ENCODE results near the gene GPI.

GPI gene

DNA sequence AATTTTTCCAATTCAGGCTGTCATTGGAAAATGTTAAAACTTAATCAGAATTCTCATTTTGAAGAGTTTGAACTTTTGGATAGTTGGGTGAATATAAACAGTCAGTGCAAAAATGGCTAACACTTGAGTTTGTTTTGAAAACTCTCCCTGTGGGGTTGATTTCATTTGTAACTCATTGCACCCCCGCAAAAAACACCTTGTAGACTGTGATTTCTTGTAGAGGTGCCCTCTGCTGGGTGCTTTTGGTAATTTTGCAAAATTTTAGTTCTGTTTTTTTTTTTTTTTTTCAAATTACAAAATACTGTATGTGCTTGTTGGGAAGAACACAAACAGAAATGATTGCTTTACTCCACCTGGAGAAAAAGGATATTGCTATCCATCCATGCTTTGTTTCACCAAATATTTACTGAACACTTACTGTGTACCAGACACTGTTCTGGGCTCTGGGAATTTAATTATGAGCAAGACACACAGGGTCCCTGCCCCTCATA lies 28.2 kb upstream of the GPI start:
- no peak for TF ChIP-seq CTCF (IDR thresholded peaks at IDR 0.05; ENCODE audit: borderline replicate concordance, control extremely low read depth, extremely low read depth, insufficient read depth, missing control alignments)
- peak; percentile 62 for DNase-seq (ENCODE audit: low spot score)
- in situ Hi-C loops (cut with MboI; ENCODE audit: low sequenced_read_pairs, unreplicated experiment): no loop called here

GRCh38 chr19:34337739-34338138 lies 27.3 kb upstream of the GPI start:
- TF ChIP-seq CTCF (IDR thresholded peaks at IDR 0.05; ENCODE audit: borderline replicate concordance, control extremely low read depth, extremely low read depth, insufficient read depth, missing control alignments): no peak
- in situ Hi-C loops (cut with MboI; ENCODE audit: low sequenced_read_pairs, unreplicated experiment): no loop called here
- no peak for DNase-seq (ENCODE audit: low spot score)

DNA sequence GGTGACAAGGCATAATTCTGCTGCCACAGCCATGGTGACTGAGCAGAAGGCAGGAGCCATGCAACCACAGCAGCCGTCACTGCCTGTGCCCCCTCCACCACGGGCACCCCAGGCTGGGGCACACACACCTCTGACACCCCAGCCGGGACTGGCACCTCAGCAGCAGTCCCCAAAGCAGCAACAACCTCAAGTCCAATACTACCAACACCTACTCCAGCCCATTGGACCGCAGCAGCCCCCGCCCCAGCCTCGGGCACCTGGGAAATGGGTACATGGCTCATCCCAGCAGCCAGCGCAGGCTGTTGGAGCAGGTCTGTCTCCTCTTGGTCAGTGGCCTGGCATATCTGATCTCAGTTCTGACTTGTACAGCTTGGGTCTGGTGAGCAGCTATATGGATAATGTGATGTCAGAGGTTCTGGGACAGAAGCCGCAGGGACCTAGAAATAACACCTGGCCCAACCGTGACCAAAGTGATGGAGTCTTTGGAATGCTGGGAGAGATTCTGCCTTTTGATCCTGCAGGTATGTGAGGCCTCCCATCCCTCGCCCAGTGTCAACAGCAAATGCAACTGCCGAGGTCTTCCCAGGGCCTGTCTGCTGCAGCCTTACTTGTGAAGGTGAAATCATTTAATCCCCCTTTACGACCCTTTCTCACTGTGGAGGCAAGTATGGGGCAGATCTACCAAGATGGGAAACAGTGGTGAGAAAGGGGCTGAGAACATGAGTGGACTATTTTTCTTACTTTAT lies 22.9 kb upstream of the GPI start:
- no peak for TF ChIP-seq CTCF (IDR thresholded peaks at IDR 0.05; ENCODE audit: borderline replicate concordance, control extremely low read depth, extremely low read depth, insufficient read depth, missing control alignments)
- in situ Hi-C loops (cut with MboI; ENCODE audit: low sequenced_read_pairs, unreplicated experiment): no loop called here
- no peak for DNase-seq (ENCODE audit: low spot score)

GRCh38 chr19:34343751-34344150 lies 21.2 kb upstream of the GPI start:
- in situ Hi-C loops (cut with MboI; ENCODE audit: low sequenced_read_pairs, unreplicated experiment): no loop called here
- DNase-seq (ENCODE audit: low spot score): no peak
- no peak for TF ChIP-seq CTCF (IDR thresholded peaks at IDR 0.05; ENCODE audit: borderline replicate concordance, control extremely low read depth, extremely low read depth, insufficient read depth, missing control alignments)

DNA sequence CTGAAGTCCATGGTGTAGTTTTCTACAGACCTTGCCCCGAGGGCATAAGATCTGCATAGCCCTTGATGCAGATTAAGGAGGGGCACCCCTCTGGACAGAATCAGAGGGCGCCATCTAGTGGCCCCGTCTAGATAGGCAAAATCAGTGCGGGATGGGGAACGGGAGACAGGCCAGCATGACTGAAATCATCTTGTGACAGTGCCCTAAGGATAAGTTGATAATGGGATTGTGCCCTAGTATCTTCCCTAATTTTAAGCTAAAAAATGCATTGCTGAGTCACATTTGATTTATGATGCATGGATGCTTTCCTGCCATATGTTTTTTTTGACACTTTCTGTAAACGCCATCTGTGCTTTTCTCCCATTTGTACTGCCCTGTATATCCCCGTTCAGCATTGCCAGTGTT lies 19.0 kb upstream of the GPI start:
- in situ Hi-C loops (cut with MboI; ENCODE audit: low sequenced_read_pairs, unreplicated experiment): no loop called here
- peak; percentile 81 for DNase-seq (ENCODE audit: low spot score)
- TF ChIP-seq CTCF (IDR thresholded peaks at IDR 0.05; ENCODE audit: borderline replicate concordance, control extremely low read depth, extremely low read depth, insufficient read depth, missing control alignments): peak; percentile 61

DNA sequence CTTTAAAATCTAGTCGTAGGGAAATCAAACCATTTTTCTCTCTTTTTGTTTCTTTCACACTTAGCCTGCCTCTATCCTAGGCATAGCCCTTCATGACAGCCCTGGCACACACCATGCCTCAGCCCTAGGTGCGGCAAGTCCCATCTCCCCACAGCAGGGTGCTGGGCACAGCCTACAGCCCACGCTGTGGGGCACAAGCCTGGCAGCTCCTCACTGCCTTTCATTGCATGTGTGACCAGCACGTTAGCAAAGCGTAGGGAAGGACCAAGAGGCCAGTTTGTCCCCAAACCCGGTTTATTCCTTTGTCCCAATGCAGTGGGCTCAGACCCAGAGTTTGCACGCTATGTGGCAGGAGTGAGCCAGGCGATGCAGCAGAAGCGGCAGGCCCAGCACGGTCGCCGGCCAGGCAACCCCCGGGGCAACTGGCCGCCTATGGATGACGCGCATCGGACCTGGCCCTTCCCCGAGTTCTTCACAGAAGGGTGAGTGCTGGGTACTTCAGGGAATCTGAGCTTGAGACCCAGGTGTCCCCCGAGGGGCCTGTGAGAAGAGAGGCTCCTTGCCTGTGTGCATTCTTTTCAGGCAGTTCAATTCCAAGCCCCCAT lies 17.3 kb upstream of the GPI start:
- in situ Hi-C loops (cut with MboI; ENCODE audit: low sequenced_read_pairs, unreplicated experiment): no loop called here
- no peak for DNase-seq (ENCODE audit: low spot score)
- no peak for TF ChIP-seq CTCF (IDR thresholded peaks at IDR 0.05; ENCODE audit: borderline replicate concordance, control extremely low read depth, extremely low read depth, insufficient read depth, missing control alignments)
